NCI-H226 (cell line): ENCODE results near the gene STARD7.

Experiments used
- DNase-seq: peaks from one replicate; pipeline ENCODE4 v3.0.0-alpha.2; 2015

The STARD7 gene

GRCh38 chr2:96195410-96196066 lies 13.1 kb downstream of the STARD7 start:
- DNase-seq, result peak; percentile 44

GRCh38 chr2:96191937-96192670 lies 16.5 kb downstream of the STARD7 start:
- DNase-seq, result no peak

- DNase-seq, result no peak
Measured at GRCh38 chr2:96188821-96189526, 19.7 kb downstream of the STARD7 start.

GRCh38 chr2:96186562-96186961 lies 22.1 kb downstream of the STARD7 start:
- DNase-seq, result no peak

GRCh38 chr2:96185516-96185915 lies 23.1 kb downstream of the STARD7 start:
- no peak for DNase-seq

GRCh38 chr2:96184989-96185388 lies 23.6 kb downstream of the STARD7 start:
- no peak for DNase-seq

- no peak for DNase-seq
Measured at GRCh38 chr2:96184188-96184587, 24.4 kb downstream of the STARD7 start.

- no peak for DNase-seq
Measured at GRCh38 chr2:96181529-96181928, 27.1 kb downstream of the STARD7 start.

GRCh38 chr2:96180521-96180920 lies 28.1 kb downstream of the STARD7 start:
- no peak for DNase-seq

- no peak for DNase-seq
Measured at GRCh38 chr2:96180002-96180401, 28.6 kb downstream of the STARD7 start.

GRCh38 chr2:96176661-96177060 lies 32.0 kb downstream of the STARD7 start:
- no peak for DNase-seq

- peak; percentile 39 for DNase-seq
Measured at GRCh38 chr2:96175951-96176350, 32.7 kb downstream of the STARD7 start.

- DNase-seq, result peak; percentile 21
Measured at GRCh38 chr2:96174251-96175144, 34.1 kb downstream of the STARD7 start.

- no peak for DNase-seq
Measured at GRCh38 chr2:96171831-96172230, 36.8 kb downstream of the STARD7 start.

- DNase-seq, result no peak
Measured at GRCh38 chr2:96170626-96171025, 38.0 kb downstream of the STARD7 start.

- DNase-seq, result no peak
Measured at GRCh38 chr2:96169868-96170507, 38.6 kb downstream of the STARD7 start.

- DNase-seq, result no peak
Measured at GRCh38 chr2:96167407-96168013, 41.1 kb downstream of the STARD7 start.

GRCh38 chr2:96164459-96165184 lies 44.0 kb downstream of the STARD7 start:
- DNase-seq, result no peak

GRCh38 chr2:96163768-96164429 lies 44.7 kb downstream of the STARD7 start:
- DNase-seq, result no peak

GRCh38 chr2:96163415-96163767 lies 45.2 kb downstream of the STARD7 start:
- DNase-seq, result no peak

GRCh38 chr2:96161898-96162297 lies 46.7 kb downstream of the STARD7 start:
- DNase-seq, result no peak
